DMS79 (cell line): ENCODE data around the gene ACMSD.
"Not testable (repeated sequence)": the region's sequence is repeated elsewhere in the genome, so short reads cannot be mapped to it uniquely, and the experiment has no call there.

ENCODE experiments used
- DNase-seq: peaks from one replicate; lab custom pipeline; 2025; lab: John Stamatoyannopoulos, UW

Gene ACMSD

DNA sequence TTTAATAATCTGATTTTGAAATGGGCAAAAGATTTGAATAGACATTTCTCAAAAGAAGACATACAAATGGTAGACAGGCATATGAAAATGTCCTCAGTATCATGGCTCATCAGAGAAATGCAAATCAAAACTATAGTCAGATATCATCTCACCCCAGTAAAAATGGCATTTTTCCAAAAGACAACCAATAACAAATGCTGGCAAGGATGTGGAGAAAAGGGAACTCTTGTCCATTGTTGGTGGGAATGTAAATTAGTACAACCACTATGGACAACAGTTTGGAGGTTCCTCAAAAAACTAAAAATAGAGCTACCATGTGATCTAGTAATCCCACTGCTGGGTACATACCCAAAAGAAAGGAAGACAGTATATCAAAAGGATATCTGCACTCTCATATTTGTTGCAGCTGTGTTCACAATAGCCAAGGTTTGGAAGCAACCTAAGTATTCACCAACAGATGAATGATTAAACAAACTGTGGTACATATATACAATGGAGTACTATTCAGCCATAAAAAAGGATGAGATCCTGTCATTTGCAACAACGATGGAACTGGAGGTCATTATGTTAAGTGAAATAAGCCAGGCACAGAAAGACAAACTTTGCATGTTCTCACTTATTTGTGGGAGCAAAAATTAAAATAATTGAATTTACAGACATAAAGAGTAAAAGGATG, 69.2 kb downstream of the ACMSD start:
- not testable (repeated sequence) for DNase-seq

DNA sequence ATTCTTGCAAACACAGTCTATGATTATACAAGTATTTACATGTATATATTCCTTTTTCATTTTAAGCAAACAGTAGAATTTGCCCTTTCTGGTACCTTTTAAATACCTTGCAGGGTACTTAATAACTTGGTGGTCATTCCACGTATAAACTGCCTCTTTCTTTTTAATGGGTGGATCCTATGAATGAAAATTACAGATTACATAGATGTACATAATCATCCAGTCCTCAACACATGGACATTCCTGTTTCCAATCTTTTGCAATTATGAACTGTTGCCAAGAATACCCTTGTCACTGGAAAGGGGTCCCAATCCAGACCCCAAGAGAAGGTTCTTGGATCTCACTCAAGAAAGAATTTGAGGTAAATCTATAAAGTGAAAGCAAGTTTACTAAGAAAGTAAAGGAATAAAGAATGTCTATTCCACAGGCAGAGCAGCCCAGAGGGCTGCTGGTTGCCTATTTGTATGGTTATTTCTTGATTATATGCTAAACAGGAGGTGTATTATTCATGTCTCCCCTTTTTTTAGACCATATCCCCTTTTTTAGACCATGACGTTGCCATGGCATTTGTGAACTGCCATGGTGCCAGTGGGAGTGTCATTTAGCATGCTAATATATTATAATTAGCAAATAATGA, 72.5 kb downstream of the ACMSD start:
- no peak for DNase-seq

DNA sequence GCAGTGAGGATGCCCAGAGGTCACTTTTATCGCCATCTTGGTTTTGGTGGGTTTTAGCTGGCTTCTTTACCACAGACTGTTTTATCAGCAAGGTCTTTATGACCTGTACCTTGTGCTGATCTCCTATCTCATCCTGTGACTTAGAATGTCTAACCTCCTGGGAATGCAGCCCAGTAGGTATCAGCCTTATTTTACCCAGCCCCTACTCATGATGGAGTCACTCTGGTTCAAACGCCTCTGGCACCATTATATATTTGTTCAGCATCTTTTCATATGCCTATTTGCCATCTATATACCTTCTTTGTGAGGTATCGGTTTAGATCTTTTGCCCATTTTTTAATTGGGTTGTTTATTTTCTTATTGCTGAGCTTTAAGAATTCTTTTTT, 73.0 kb downstream of the ACMSD start:
- no peak for DNase-seq

DNA sequence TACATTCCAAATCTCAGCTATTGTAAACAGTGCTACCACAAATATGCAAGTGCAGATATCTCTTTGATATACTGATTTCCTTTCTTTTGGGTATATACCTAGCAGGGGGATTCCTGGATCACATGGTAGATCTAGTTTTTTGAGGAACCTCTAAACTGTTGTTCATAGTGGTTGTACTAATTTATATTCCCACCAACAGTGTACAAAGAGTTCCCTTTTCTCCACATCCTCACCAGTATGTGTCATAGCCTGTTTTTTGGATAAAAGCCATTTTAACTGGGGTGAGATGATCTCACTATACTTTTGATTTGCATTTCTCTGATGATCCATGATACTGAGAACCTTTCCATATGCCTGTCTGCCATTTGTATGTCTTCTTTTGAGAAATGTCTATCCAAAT, 73.9 kb downstream of the ACMSD start:
- no peak for DNase-seq

DNA sequence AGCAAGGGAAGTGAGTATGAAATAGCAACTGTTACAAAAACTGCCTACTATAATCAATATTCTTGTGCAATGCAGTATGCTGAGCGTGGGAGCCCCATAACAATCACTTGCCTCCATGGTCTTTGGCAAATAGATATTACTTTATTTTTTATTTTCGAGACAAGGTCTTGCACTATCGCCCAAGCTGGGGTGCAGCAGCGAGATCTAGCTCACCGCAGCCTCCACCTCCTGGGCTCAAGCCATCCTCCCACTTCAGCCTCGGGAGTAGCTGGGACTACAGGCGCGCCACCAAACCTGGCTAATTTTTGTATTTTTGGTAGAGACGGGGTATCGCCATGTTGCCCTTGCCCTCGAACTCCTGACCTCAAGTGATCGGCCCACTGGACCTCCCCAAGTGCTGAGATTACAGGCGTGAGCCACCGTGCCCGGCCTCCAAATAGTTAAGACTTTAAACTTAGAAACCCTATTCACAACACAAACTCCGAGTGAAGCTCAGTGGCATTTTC, 79.0 kb downstream of the ACMSD start:
- no peak for DNase-seq

DNA sequence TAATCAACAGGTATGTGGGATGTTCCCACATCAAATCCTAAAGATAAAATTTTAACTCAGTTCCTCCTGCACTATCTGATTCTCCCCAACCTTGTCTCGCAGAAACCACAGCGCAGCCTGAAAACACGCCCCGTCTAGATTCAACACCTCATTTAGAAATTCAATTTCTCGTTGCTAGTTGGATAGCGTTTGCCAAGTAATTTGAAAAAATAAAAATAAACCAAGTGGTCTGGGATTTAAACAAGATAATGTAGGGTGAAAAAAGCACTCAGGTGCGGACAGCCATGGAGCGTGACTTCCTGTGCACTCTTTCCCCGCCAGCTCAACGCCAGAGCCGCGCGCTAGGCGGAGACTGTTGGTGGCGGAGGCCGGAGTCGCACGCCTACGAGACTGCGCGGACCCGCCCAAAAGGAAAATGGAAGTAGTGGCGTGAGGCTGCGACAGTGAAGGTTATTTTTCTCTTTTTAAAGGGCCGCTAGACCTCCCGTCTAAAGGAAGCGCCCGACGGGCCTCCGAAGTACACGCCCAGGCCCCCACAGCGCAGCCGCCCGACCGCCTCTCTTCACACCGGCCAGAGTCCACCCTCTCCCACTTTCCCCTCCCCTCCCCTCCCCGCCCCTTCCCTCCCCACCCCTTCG, 79.6 kb downstream of the ACMSD start:
- peak; percentile 94 for DNase-seq

DNA sequence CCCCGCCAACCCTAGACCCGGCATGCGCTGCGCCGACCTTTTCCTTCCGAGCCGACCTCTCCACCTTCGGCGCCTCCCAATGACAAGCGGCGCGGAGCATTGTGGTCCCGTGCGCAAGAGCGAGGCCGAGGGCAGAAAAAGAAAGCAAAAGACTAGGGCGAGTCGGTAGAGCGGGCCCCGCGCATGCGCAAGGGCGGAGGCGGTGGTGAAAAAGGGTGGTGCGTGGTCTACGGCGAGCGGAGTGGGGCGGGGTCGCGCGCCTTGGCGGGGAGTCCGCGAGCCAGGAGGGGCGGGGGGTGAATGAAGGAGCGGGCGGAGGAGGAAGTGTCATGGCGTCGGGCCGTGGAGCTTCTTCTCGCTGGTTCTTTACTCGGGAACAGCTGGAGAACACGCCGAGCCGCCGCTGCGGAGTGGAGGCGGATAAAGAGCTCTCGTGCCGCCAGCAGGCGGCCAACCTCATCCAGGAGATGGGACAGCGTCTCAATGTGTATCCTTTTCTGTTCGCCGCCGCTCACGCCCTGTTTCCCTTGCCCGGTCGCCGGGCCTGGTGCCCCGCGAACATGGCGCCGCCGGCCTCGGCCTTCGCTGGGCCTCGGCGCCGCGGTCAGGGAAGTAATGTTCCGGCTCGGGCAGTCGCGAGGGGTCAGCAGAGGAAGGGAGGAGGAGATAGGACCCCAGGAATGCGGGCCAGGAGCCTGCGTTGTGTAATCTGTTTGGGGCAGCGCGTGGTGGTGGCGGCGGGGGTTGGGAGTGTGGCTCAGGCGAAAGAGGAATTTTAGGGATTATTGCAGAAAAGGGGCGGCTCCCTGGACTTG, 80.3 kb downstream of the ACMSD start, which contains the start of gene CCNT2:
Gene CCNT2, plus strand, starts transcription at position 297 of the 815 bp plus-strand sequence. Its CDS starts 33 bp downstream, at position 330.
- DNase-seq, result peak; percentile 99

DNA sequence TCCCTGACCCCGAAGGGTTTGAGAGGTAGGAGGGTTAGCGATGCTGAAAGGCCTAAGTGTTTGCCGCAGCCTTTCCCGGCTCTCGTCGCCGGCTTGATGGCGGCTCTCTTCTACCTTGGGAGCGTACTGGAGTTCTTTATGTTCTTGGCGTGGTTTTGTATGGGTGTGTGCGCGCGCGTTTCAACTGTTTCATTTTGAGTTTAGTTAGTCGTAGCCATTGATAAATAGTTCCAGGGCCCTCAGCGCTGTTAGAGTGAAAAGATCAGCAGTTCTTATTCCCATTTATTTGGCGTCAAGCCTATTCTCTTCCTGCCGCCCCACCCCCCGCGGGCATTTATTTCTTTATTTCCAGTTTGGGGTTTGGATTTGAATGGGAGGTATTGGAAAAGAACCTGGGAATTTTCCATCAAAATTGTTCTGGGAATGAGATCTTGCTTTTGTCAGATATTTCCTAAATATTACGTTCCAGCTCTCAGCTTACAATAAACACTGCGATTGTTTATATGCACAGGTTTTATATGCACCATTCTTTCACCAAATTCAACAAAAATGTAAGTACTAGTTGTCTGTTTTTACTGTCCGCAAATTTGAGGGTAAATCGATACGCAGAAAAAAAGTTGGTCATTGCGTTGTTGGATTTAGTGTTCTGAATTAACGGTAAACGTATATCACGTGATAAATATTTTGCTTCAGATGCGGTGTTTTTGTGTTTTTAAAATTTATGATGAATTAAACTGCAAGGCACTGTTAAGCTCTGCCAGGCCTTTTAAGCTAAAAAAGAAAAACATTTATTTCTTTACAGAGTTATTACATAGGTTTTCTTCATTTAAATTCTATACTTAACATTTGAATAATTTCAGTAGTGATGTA, 81.2 kb downstream of the ACMSD start:
- DNase-seq, result peak; percentile 24

DNA sequence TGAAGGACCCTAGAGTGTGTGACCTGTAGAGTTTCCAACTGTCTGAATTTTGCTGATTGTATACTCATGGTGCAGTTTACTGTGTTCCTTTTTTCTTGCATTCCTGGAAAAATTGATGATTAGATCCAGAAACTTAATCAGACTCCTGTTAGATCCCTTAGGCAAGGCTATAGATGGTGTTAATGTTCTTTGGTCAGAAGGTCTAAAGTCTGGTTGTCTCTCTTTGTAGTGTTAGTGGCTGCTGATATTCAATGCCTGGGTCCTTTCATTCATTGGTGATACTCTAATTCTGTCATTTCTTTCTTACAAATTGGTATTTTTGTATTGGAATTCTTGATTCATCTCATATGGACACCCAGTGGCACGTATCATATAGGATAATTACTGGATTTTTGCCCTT, 86.5 kb downstream of the ACMSD start:
- DNase-seq, result no peak

DNA sequence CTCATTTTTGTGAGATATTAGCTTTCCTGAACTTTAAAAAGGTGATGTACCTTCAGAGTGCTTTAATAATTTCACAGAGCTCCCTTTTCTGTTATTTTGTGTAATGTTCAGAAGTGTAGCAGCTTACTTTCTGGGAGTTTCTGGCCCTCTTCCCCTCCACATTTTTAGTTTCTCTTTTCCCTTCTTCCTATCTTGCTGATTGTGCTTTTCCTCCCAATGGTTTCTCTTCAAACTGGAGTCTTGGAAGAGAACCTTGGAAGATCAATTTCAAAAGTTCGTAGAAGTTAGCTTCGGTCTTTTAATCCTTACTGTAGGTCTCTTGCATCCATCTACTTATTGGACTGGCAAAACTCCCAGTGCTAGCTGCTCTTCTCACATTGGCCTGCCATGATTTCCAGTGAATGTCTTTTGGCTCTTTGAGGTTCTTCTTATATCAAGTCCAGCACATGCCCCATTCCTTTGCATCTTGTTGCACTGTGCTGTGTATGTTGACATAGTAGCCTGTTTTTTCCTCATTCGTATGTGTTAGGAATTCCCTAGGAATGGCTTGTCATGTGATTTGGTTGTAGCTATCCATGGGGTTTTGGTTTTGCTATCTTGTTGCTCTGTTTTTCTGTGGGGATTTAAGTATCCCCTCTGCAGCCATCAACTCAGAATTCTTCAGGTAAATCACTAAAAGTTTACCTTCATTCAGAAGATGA, 88.0 kb downstream of the ACMSD start:
- no peak for DNase-seq

DNA sequence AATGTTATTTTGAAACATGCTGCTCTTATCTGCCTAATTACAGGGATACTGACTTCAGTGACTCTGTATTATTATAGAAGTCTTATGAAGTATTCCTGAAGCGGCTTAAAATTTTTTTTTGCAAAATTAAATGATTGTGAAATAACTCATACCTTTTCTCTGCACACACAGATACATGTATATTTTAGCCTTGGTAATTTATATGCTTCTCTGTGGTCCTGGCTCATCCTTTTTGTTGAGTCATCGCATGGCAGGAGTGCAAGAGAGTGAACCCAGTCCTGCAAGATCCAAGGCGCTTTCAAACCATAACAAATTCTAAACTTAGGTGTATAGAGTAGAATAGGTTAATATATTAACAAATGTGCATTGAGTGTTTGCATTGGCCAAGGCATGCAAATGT, 88.8 kb downstream of the ACMSD start:
- DNase-seq, result no peak

DNA sequence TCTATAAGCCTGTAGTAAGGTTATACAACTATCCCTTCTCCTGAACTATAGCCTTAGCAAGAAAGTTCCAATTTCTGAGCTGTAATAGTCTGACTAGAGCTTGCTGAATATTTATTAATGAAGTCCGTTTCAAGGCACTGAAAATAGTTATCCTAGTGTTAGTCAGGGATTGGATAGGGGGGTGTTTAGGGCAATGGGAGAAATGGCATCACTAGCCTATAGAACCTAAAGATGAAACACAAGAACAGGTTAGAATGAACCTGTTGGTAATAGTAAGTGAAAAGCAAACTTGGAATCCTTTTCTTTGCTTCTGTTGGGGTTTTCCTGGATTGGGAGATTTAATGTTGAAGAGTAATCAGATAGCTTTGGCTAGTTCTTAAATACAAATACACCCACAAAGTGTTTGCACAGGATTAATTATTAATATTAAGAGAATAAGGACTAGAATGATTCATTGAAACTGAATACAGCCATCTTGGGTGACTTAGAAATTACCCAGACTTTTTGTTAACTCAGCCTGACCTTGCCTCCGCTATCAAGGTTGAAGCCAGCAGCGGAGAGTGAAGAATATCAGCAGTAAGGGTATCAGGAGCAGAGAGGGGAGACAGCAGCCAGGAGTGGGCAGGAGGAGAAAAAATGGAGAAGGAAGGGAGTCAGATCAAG, 94.6 kb downstream of the ACMSD start:
- no peak for DNase-seq

DNA sequence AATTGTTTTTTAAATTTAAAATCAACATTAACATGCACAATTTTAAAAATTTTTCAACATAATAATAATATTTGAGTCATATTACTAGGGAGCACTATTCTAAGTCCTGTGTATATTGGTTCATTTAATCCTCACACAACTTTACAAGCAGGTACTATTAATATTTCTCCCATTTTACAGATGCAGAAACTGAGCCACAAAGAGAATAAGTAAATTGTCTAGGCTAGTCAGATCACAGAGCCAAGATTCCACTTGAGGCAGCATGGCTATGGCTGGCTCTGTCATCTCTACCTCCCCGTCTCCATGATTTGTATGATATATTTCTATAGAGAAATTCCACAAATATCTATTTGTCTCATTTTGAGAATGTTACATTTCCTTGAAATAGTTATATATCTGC, 95.3 kb downstream of the ACMSD start:
- DNase-seq, result no peak

DNA sequence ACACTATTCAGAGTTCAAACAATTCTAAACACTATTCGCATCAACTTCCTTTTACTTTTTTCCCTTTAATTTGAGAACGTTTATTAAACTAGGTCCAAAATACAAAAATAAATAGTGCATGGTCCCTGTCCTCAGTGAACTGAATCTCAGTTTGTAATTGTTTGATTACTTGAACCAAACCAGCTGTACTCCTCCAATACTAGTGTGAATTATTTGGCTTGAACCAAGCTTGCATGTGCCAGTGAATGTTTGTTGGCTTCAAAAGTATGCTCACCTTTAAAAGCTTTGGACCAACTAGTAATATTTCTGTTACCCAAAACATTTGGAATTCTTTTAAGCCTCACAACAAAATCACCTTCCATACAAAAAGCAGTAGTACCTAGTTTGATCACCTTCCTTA, 95.7 kb downstream of the ACMSD start:
- DNase-seq, result no peak

DNA sequence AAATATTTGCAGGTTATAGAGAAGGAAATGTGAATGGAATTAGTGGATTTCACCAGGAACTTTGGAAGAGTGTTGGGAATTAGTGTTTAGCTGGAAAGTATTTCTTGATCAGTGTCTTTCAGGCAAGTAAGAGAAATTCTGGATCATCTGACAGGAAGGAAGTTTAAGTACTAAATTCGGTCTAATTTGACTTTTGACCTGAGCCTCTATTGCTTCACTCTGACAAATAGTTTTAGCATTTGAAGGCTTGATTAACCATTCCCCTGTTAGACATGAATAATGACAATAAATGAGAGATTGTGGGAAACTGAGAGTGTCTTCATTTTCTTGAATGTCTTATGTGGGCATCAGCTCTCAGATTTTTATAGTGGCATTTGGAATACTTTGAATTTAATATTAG, 96.2 kb downstream of the ACMSD start:
- no peak for DNase-seq

DNA sequence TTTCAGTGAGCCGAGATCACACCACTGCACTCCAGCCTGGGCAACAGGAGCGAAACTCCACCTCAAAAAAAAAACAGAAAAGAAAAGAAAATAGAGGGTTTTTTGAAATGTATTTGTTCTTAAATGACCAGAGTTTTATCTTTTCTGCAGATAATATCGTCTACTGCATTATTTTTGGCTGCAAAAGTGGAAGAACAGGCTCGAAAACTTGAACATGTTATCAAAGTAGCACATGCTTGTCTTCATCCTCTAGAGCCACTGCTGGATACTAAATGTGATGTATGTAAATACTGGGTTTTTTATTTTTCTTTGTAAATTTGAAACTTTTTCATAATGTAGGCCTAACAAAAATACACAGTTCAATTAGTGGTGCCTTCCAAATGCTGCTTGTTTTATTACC, 98.3 kb downstream of the ACMSD start:
- no peak for DNase-seq

DNA sequence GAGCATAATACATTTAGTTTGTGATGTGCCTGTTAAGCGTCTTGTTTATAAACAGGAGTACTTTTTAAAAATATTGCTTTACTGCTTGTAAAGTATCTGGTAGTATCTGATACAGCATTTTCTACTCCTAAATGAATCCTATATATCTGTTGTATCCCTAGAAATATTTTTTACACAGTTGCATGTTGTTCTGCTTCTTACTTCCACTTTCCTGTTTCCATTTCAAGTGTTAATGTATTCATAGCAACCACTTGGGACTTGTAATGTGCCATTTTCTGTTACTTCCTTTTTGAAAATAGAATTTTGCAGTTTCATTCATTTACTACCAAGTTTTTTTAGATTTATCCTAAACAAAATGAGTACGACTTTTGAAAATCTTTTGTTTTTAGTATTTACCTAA, 105.1 kb downstream of the ACMSD start:
- no peak for DNase-seq

DNA sequence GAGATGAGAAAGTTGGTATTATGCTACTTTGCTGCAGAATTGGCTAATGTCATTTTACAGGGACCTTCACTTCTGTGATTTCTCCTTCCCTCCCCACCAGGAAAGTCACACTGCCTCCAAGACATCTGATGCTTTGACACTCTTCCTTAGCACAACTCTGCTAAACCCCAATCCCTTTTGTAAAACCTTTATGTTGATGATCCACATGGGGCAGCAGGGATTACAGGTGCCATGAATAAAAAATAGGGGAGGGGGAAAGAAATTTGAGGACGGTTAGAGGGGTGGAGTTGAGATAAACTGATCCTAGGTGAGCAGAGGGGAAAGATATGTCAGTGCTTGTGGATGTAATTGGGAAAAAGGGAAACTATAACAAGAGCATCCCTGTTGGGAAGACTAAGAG, 106.6 kb downstream of the ACMSD start:
- no peak for DNase-seq

DNA sequence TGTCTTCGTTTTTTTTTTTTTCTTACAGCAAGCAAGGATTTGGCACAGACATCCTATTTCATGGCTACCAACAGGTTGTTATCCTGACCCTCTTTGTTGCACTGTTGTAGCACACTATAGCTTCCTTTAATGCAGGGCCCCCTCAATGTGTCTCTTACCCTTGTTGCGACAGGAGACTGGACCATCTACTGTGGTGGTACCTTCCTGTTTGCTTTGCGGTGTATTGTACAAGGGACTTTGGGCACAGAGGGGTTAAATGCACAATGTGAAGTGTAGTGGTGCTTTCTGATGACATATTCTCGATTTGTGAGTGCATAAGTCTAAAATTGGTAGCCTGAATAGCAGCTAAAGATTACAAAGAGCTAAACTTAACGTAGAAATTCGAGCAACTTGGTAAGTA, 107.7 kb downstream of the ACMSD start:
- no peak for DNase-seq

DNA sequence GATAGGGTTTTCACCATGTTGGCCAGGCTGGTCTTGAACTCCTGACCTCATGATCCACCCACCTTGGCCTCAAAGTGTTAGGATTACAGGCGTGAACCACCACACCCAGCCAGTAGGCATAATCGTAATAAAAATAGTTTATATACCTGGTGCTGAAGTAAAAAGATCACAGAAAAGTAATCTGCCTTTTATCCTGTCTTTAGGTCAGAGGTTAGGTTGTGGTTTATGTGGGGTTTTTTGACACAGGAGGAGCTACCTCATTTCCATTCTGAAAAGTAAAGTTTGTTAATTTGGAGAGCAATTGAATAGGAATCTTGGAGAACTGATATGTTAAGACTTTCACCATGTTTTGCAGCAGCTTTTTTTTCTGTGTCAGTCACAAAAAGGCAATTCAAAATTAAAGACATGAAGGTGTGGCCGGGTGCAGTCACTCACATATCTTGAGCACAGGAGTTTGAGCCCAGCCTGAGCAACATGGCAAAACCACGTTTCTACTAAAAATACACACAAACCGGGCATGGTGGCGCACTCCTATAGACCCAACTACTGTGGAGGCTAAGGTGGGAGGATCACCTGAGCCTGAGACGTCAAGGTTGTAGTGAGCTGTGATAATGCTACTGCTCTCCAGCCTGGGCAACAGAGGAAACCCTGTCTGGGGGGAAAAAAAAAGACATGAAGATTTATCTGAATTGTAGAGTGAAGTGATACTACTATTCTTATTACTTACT, 111.7 kb downstream of the ACMSD start:
- no peak for DNase-seq
